Hepatocyte (in vitro differentiated cells): ENCODE data around the gene ADAMTSL3. TPM values are rescaled to one million over a fixed set of nuclear protein-coding genes. Genes with fewer than 3 reads are reported as not detected.
A peak's percentile ranks its signal among the peaks of the same experiment; 100 is the strongest.

Experiments
- DNase-seq: peaks from one replicate; pipeline ENCODE4 v3.0.0-alpha.2; 2016; ENCODE audit warnings: low spot score
- H2AFZ ChIP-seq: fragments of 200-600 bp; sonication (generic); 2 replicates; pipeline ENCODE4 v1.6.0; 2016; ENCODE audit warnings: antibody characterized with exemption, mild to moderate bottlenecking
- H3K27ac ChIP-seq: fragments of 200-600 bp; sonication (generic); 2 replicates; pipeline ENCODE4 v1.5.1; 2016; ENCODE audit warnings: mild to moderate bottlenecking
- H3K27me3 ChIP-seq: fragments of 200-600 bp; sonication (generic); 2 replicates; pipeline ENCODE4 v1.6.1; 2016
- H3K36me3 ChIP-seq: fragments of 200-600 bp; sonication (generic); replicated peaks from 2 replicates; pipeline ENCODE4 v1.5.1; 2016; ENCODE audit warnings: low read depth; ENCODE audit not compliant: insufficient read depth
- H3K4me1 ChIP-seq: fragments of 200-600 bp; sonication (generic); 2 replicates; pipeline ENCODE4 v1.5.1; 2016; ENCODE audit warnings: mild to moderate bottlenecking, moderate library complexity; ENCODE audit not compliant: insufficient read depth
- H3K4me2 ChIP-seq: fragments of 200-600 bp; sonication (generic); 2 replicates; pipeline ENCODE4 v1.6.0; 2016
- H3K4me3 ChIP-seq: fragments of 200-600 bp; sonication (generic); 2 replicates; pipeline ENCODE4 v1.5.1; 2016; ENCODE audit warnings: mild to moderate bottlenecking
- H3K79me2 ChIP-seq: fragments of 200-600 bp; sonication (generic); 2 replicates; pipeline ENCODE4 v1.6.0; 2017; ENCODE audit warnings: mild to moderate bottlenecking
- H3K9me2 ChIP-seq: fragments of 200-600 bp; sonication (generic); replicated peaks from 2 replicates; pipeline ENCODE4 v1.6.0; 2017; ENCODE audit warnings: mild to moderate bottlenecking; ENCODE audit not compliant: insufficient read depth
- H3K9me3 ChIP-seq: fragments of 200-600 bp; sonication (generic); 2 replicates; pipeline ENCODE4 v1.5.1; 2016; ENCODE audit warnings: low read depth, mild to moderate bottlenecking
- H4K20me1 ChIP-seq: fragments of 200-600 bp; sonication (generic); 2 replicates; pipeline ENCODE4 v1.6.0; 2016; ENCODE audit warnings: mild to moderate bottlenecking; ENCODE audit not compliant: insufficient read depth, poor library complexity, severe bottlenecking
- CTCF ChIP-seq: fragments of 200-600 bp; sonication (generic); IDR thresholded peaks from 2 replicates; pipeline ENCODE4 v1.5.1; 2016; ENCODE audit warnings: antibody characterized with exemption, mild to moderate bottlenecking; ENCODE audit not compliant: poor library complexity
- EZH2 ChIP-seq: fragments of 200-600 bp; sonication (generic); IDR thresholded peaks from 2 replicates; pipeline ENCODE4 v1.6.1; 2016; ENCODE audit warnings: antibody characterized with exemption, mild to moderate bottlenecking, borderline replicate concordance
- EZH2phosphoT487 ChIP-seq: fragments of 200-600 bp; sonication (generic); IDR thresholded peaks from one replicate; pipeline ENCODE4 v1.6.1; 2018; ENCODE audit warnings: antibody characterized with exemption, mild to moderate bottlenecking, low read depth, moderate library complexity; ENCODE audit not compliant: unreplicated experiment, severe bottlenecking
- WGBS: methylation state at CpG from one replicate; pipeline ENCODE4 v1.1.6; 2016; ENCODE audit warnings: low lambda C conversion rate; ENCODE audit errors: missing lambda C conversion rate; 5-methylcytosine and 5-hydroxymethylcytosine counted together
- polyA plus RNA-seq: library from polyadenylated mRNA; unstranded; fragments of >200 nt; fragmentation: Nextera tagmentation; extraction: Ambion mirVana; gene quantifications from 2 replicates; pipeline ENCODE4 v1.2.1, GENCODE V29; 2016
- total RNA-seq: library from RNA; depleted of rRNA; stranded (reverse); fragments of >200 nt; gene quantifications from 2 replicates; pipeline ENCODE4 v1.2.3, GENCODE V29; 2014

ADAMTSL3 gene
- total and polyA plus RNA-seq, 2 experiments from 2014 or later = 5.0 to 5.2 TPM

GRCh38 chr15:83971992-83972391, 318.1 kb downstream of the ADAMTSL3 start:
- no peaks in the 10 kb centered on the region for H3K27me3 ChIP-seq
- TF ChIP-seq EZH2 = no peak
- TF ChIP-seq EZH2phosphoT487 = no peak
- no peak for TF ChIP-seq CTCF
- H3K27ac ChIP-seq = no peak overlapping the region
- no peak overlapping the region for H3K4me2 ChIP-seq
- H3K79me2 ChIP-seq = no peaks in the 10 kb centered on the region
- no peaks in the 10 kb centered on the region for H4K20me1 ChIP-seq
- no peaks in the 10 kb centered on the region for H3K4me1 ChIP-seq
- H3K36me3 ChIP-seq = no peaks in the 10 kb centered on the region
- WGBS = 71% methylated on average over 3 of the region's 3 CpGs
- H3K4me3 ChIP-seq = no peak overlapping the region
- no peaks in the 10 kb centered on the region for H3K9me2 ChIP-seq
- H3K9me3 ChIP-seq = no peaks in the 10 kb centered on the region
- DNase-seq = no peak
- no peak overlapping the region for H2AFZ ChIP-seq

GRCh38 chr15:83973816-83974215, 319.9 kb downstream of the ADAMTSL3 start:
- Histone ChIP-seq H3K36me3 (no peaks in the 10 kb centered on the region), H3K9me3 (no peaks in the 10 kb centered on the region)

GRCh38 chr15:83977992-83978391, 324.1 kb downstream of the ADAMTSL3 start:
- Histone ChIP-seq H3K27me3 (no peaks in the 10 kb centered on the region), H3K4me2 (no peak overlapping the region), H3K9me3 (no peaks in the 10 kb centered on the region), H3K4me1 (no peaks in the 10 kb centered on the region), H4K20me1 (no peaks in the 10 kb centered on the region), H3K9me2 (no peaks in the 10 kb centered on the region), H3K79me2 (no peaks in the 10 kb centered on the region), H3K27ac (no peak overlapping the region), H3K36me3 (no peaks in the 10 kb centered on the region), H2AFZ (no peak overlapping the region), H3K4me3 (no peak overlapping the region)
- no peak for TF ChIP-seq EZH2phosphoT487
- TF ChIP-seq CTCF = no peak
- TF ChIP-seq EZH2 = no peak
- no peak for DNase-seq

More at GRCh38 chr15:83973816-83974215, 319.9 kb downstream of the ADAMTSL3 start:
- H3K4me3 ChIP-seq = no peak overlapping the region
- TF ChIP-seq EZH2 (no peak), CTCF (peak; percentile 15), EZH2phosphoT487 (no peak)
- 80% methylated on average over 3 of the region's 3 CpGs for WGBS
- no peaks in the 10 kb centered on the region for H3K9me2 ChIP-seq
- H2AFZ ChIP-seq = no peak overlapping the region
- no peaks in the 10 kb centered on the region for H3K27me3 ChIP-seq
- no peak for DNase-seq
- no peaks in the 10 kb centered on the region for H3K79me2 ChIP-seq
- H3K27ac ChIP-seq = no peak overlapping the region
- H3K4me2 ChIP-seq = no peak overlapping the region
- no peaks in the 10 kb centered on the region for H4K20me1 ChIP-seq
- H3K4me1 ChIP-seq = no peaks in the 10 kb centered on the region

- WGBS = 91% methylated on average over 3 of the region's 3 CpGs
- no peaks in the 10 kb centered on the region for H3K36me3 ChIP-seq
- no peak overlapping the region for H3K27ac ChIP-seq
- no peaks in the 10 kb centered on the region for H3K9me2 ChIP-seq
- H3K27me3 ChIP-seq = no peaks in the 10 kb centered on the region
- H3K79me2 ChIP-seq = no peaks in the 10 kb centered on the region
- no peak overlapping the region for H3K4me2 ChIP-seq
- no peak for DNase-seq
- no peak overlapping the region for H2AFZ ChIP-seq
- H4K20me1 ChIP-seq = no peaks in the 10 kb centered on the region
- H3K4me1 ChIP-seq = no peaks in the 10 kb centered on the region
- TF ChIP-seq EZH2phosphoT487 (no peak), CTCF (no peak)
- no peaks in the 10 kb centered on the region for H3K9me3 ChIP-seq
- H3K4me3 ChIP-seq = no peak overlapping the region
These were observed 324.7 kb downstream of the ADAMTSL3 start for GRCh38 chr15:83978588-83978987.
